ENCODE data around the gene ATP9A.

ATP9A gene

GRCh38 chr20:51736947-51737346, 31.2 kb downstream of the ATP9A start:
- Histone ChIP-seq H3K9me3 (ENCODE audit: low read length) (no peaks in the 10 kb centered on the region), H3K4me1 (ENCODE audit: insufficient read depth, low read length, severe bottlenecking) (no peaks in the 10 kb centered on the region), H3K4me2 (ENCODE audit: low read length) (no peak overlapping the region), H3K9me2 (ENCODE audit: low read depth, low read length) (no peaks in the 10 kb centered on the region), H3K4me3 (ENCODE audit: low read depth, low read length, poor library complexity, severe bottlenecking) (no peak overlapping the region), H3K27ac (ENCODE audit: low read depth, low read length, poor library complexity, severe bottlenecking) (no peak overlapping the region), H3K9ac (ENCODE audit: low read length) (no peak overlapping the region), H3K36me3 (ENCODE audit: insufficient read depth, low read length) (no peaks in the 10 kb centered on the region), H3F3A (ENCODE audit: insufficient read depth, low read length) (no peaks in the 10 kb centered on the region), H3K27me3 (ENCODE audit: insufficient read depth, low read length) (peaks cover 5% of the 10 kb centered on the region; the same call in 1 of the 2 replicates), H2AFZ (ENCODE audit: low read length) (no peak overlapping the region), H3K79me2 (ENCODE audit: insufficient read depth, low read length) (no peaks in the 10 kb centered on the region), H4K20me1 (ENCODE audit: insufficient read depth, low read length) (no peaks in the 10 kb centered on the region)
- TF ChIP-seq CTCF (IDR thresholded peaks at IDR 0.05; ENCODE audit: low read length), result no peak

GRCh38 chr20:51735728-51736600, 32.2 kb downstream of the ATP9A start:
- Histone ChIP-seq H3K36me3 (ENCODE audit: insufficient read depth, low read length) (no peaks in the 10 kb centered on the region), H3K27me3 (ENCODE audit: insufficient read depth, low read length) (peaks cover 5% of the 10 kb centered on the region; the same call in 1 of the 2 replicates), H3K9me3 (ENCODE audit: low read length) (no peaks in the 10 kb centered on the region), H3K4me2 (ENCODE audit: low read length) (no peak overlapping the region), H2AFZ (ENCODE audit: low read length) (no peak overlapping the region), H3K27ac (ENCODE audit: low read depth, low read length, poor library complexity, severe bottlenecking) (no peak overlapping the region), H3F3A (ENCODE audit: insufficient read depth, low read length) (no peaks in the 10 kb centered on the region), H3K4me1 (ENCODE audit: insufficient read depth, low read length, severe bottlenecking) (no peaks in the 10 kb centered on the region), H3K9ac (ENCODE audit: low read length) (no peak overlapping the region), H3K4me3 (ENCODE audit: low read depth, low read length, poor library complexity, severe bottlenecking) (no peak overlapping the region), H3K79me2 (ENCODE audit: insufficient read depth, low read length) (no peaks in the 10 kb centered on the region), H3K9me2 (ENCODE audit: low read depth, low read length) (no peaks in the 10 kb centered on the region), H4K20me1 (ENCODE audit: insufficient read depth, low read length) (no peaks in the 10 kb centered on the region)
- TF ChIP-seq EZH2 (IDR thresholded peaks at IDR 0.05; ENCODE audit: borderline replicate concordance, low read length) (no peak), CTCF (IDR thresholded peaks at IDR 0.05; ENCODE audit: low read length) (no peak)

- H3K9me3 ChIP-seq (ENCODE audit: low read length), result no peaks in the 10 kb centered on the region
- H2AFZ ChIP-seq (ENCODE audit: low read length), result no peak overlapping the region
- H3K9me2 ChIP-seq (ENCODE audit: low read depth, low read length), result no peaks in the 10 kb centered on the region
- no peaks in the 10 kb centered on the region for H3K79me2 ChIP-seq (ENCODE audit: insufficient read depth, low read length)
- H3K36me3 ChIP-seq (ENCODE audit: insufficient read depth, low read length), result no peaks in the 10 kb centered on the region
- H3K4me2 ChIP-seq (ENCODE audit: low read length), result no peak overlapping the region
- no peaks in the 10 kb centered on the region for H3F3A ChIP-seq (ENCODE audit: insufficient read depth, low read length)
- no peak overlapping the region for H3K4me3 ChIP-seq (ENCODE audit: low read depth, low read length, poor library complexity, severe bottlenecking)
- peaks cover 5% of the 10 kb centered on the region; the same call in 1 of the 2 replicates for H3K27me3 ChIP-seq (ENCODE audit: insufficient read depth, low read length)
- H3K9ac ChIP-seq (ENCODE audit: low read length), result no peak overlapping the region
- H4K20me1 ChIP-seq (ENCODE audit: insufficient read depth, low read length), result no peaks in the 10 kb centered on the region
- no peak overlapping the region for H3K27ac ChIP-seq (ENCODE audit: low read depth, low read length, poor library complexity, severe bottlenecking)
- TF ChIP-seq EZH2 (IDR thresholded peaks at IDR 0.05; ENCODE audit: borderline replicate concordance, low read length), result no peak
- TF ChIP-seq CTCF (IDR thresholded peaks at IDR 0.05; ENCODE audit: low read length), result no peak
- no peaks in the 10 kb centered on the region for H3K4me1 ChIP-seq (ENCODE audit: insufficient read depth, low read length, severe bottlenecking)
Measured at GRCh38 chr20:51734876-51735720, 33.1 kb downstream of the ATP9A start.
